GM23248 (cell line): ENCODE results near the gene ARCN1.

ENCODE experiments used
- EZH2 ChIP-seq: fragments of 200-600 bp; sonication (generic); IDR thresholded peaks from 2 replicates; pipeline ENCODE4 v1.6.1; 2018; ENCODE audit warnings: antibody characterized with exemption, mild to moderate bottlenecking; ENCODE audit not compliant: insufficient read depth, poor library complexity, severe bottlenecking
- EZH2phosphoT487 ChIP-seq: fragments of 200-600 bp; sonication (generic); IDR thresholded peaks from 2 replicates; pipeline ENCODE4 v1.6.1; 2018; ENCODE audit warnings: antibody characterized with exemption, moderate library complexity, mild to moderate bottlenecking, low read depth; ENCODE audit not compliant: insufficient read depth

DNA sequence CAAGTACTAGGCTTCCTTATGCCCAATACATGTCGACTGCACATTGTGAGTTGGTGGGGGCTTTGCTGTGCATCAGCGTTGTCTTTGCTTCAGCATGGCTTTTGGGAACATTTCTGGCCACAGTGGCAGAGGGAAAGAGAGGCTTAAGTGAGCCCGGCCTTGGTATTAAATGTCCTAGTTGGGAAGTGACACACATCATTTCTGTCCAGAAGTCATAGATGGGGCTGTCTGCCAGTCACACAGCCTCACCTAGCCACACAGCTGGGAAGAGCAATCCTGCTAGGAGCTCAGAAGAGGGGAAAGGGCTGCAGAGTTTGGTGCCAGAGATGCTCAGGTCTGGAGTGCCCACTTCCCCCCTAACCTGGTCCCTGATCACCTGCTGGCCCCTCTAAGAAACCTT is 79.6 kb downstream of the ARCN1 start:
- TF ChIP-seq EZH2phosphoT487 (no peak), EZH2 (no peak)
